ENCODE results near the gene MAPK11. TPM values are rescaled to one million over a fixed set of nuclear protein-coding genes. Genes with fewer than 3 reads are reported as not detected.
"Not testable (repeated sequence)": the region's sequence is repeated elsewhere in the genome, so short reads cannot be mapped to it uniquely, and the experiment has no call there.

The MAPK11 gene
- polyA plus RNA-seq, 4 donors = 6.0 to 9.7 (median 7.9) TPM

- DNase-seq (ENCODE audit: low read depth in 4 of 4, low spot score in 3 of 4) = no peak
Observed at GRCh38 chr22:50278956-50279619, 8.9 kb upstream of the MAPK11 start.

DNA sequence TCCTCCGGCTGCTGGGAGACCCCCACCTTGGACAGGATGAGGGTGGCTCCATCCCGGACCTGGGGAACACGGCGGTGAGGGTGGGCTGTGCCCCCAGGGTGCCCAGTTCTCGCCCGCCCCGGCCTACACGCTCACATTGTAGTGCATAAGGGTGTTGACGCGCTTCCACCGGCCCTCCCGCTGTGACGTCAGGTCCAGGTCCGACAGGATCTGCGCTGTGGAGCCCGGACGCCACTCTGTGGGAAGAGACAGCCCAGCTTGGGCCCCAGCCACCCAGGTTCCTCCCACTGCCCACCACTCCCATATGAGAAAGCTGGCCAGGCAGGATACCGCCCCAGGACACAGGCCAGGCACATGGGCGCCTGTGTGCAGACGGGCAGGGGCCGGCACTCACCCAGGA, 8.3 kb upstream of the MAPK11 start:
- no peak for DNase-seq (ENCODE audit: low read depth in 4 of 4, low spot score in 3 of 4)

- no peak for DNase-seq (ENCODE audit: low read depth in 4 of 4, low spot score in 3 of 4)
Observed at GRCh38 chr22:50277761-50278160, 7.6 kb upstream of the MAPK11 start.

- DNase-seq (ENCODE audit: low read depth in 4 of 4, low spot score in 3 of 4) = no peak
Observed at GRCh38 chr22:50276143-50276542, 6.0 kb upstream of the MAPK11 start.

GRCh38 chr22:50275181-50276055, 5.2 kb upstream of the MAPK11 start:
- DNase-seq (ENCODE audit: low read depth in 4 of 4, low spot score in 3 of 4) = no peak

DNA sequence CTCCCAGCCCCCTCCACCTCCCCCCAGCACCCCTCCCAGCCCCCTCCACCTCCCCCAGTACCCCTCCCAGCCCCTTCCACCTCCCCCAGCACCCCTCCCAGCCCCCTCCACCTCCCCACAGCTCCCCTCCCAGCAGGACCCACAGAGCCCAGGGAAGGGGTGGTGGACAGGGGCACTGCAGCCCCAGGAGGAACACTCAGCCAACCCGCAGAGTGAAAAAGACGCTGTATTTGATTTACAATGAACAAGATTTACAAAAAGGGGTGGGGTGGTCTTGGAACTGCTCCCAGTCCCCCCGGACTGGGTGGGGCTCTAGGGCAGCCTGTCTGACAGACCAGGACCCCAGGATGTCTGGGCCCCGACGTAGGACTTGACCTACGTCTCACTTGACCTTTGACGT, 4.6 kb upstream of the MAPK11 start:
- DNase-seq (ENCODE audit: low read depth in 4 of 4, low spot score in 3 of 4) = no peak

- no peak for DNase-seq (ENCODE audit: low read depth in 4 of 4, low spot score in 3 of 4)
Observed at GRCh38 chr22:50274311-50274710, 4.1 kb upstream of the MAPK11 start.

GRCh38 chr22:50273781-50274180, 3.6 kb upstream of the MAPK11 start:
- DNase-seq (ENCODE audit: low read depth in 4 of 4, low spot score in 3 of 4) = not testable (repeated sequence)

DNA sequence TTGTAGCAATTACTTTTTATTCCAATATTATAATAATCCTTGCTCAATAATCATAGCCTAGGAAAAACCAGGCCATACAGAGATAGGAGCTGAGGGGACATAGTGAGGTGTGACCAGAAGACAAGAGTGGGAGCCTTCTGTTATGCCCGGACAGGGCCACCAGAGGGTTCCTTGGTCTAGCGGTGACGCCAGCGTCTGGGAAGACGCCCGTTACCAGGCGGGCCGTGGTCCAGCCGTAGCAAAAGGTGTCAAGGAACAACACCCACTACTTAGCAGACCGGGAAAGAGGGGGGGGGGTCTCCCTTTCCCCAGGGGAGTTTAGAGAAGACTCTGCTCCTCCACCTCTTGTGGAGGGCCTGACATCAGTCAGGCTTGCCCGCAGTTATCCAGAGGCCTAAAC, 3.2 kb upstream of the MAPK11 start:
- DNase-seq (ENCODE audit: low read depth in 4 of 4, low spot score in 3 of 4) = not testable (repeated sequence)

GRCh38 chr22:50272044-50272802, 2.0 kb upstream of the MAPK11 start:
- DNase-seq (ENCODE audit: low read depth in 4 of 4, low spot score in 3 of 4) = no peak

DNA sequence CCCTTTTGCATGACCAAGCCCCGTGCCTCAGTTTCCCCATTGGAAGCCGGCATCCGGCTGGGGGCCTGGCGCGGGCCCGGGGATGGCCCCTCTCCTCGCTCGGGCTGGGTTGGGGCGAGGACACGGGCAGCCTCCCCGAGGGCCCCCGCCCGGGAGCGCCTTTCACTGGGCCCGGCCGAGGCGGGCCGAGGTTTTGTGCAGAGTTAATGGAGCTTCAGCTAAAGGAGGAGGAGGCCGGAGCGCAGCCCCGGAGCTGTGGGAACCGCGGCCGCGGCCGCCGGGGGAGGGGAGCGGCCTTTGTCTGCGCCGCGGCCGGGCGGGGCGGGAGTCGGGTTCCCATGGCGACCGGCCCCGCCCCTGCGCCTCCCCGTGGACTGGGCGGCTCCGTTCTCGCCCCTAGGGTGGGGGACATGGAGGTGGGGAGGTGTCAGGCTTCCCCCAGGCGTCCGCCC, 1.4 kb upstream of the MAPK11 start:
- no peak for DNase-seq (ENCODE audit: low read depth in 4 of 4, low spot score in 3 of 4)

GRCh38 chr22:50270666-50271394, 650 bp upstream of the MAPK11 start:
- no peak for DNase-seq (ENCODE audit: low read depth in 4 of 4, low spot score in 3 of 4)

DNA sequence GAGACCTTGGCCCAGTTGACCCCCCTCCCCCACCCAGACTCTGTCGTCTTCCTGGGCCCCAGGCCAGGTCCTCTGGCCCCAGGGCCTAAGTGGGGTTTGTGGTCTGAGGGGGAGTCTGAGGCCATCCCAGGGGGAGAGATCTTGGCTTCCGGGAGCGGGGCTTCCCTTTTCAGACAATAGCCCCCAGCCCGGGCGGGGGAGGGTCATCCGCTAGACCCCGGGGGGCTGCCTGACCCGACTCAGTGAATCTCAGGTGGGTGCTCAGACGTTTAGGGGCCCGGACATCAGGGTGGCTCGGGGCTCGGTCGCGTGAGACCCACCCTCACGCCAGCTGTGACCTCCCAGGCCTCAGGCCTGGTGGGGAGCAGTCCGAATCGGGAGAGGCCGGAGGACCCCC, 609 bp downstream of the MAPK11 start:
- no peak for DNase-seq (ENCODE audit: low read depth in 4 of 4, low spot score in 3 of 4)

- DNase-seq (ENCODE audit: low read depth in 4 of 4, low spot score in 3 of 4) = no peak
Observed at GRCh38 chr22:50268655-50269113, 1.5 kb downstream of the MAPK11 start.

DNA sequence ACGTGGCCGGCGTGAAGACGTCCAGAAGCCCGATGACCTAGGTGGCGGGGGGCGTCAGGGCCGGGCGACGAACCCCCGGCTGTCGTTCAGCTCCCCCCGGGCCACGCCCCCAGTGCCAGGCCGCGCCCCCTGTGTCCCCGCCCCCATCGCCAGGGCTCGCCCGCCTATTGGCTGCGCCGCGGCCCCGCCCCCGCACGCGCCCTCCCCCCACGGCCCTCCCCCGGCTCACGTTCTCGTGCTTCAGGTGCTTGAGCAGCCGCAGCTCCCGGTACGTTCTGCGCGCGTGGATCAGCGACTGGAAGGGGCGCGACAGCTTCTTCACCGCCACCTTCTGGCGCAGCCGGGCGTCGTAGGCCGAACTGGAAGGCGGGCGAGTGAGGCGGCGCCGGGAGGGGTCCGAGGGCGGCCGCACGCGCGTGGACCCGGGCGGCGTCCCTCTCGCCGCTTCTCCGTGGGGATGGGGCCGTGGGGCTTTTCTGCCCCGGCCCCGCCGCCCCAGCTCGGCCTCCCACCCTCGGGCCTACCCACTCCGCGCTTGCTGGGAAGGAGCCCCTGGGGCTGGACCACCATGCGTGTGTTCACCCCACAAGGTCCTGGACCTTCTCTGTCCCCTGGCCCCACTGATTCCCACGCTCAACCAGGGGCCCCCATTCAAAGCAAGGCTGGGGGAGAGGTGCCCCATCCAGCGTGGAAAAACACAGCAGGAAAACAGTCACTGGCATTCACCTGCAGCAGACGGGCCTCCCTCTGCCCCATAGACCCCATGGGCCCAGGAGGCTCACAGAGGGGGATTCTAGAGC, 2.4 kb downstream of the MAPK11 start:
- DNase-seq (ENCODE audit: low read depth in 4 of 4, low spot score in 3 of 4) = no peak

- no peak for DNase-seq (ENCODE audit: low read depth in 4 of 4, low spot score in 3 of 4)
Observed at GRCh38 chr22:50266994-50267393, 3.2 kb downstream of the MAPK11 start.

DNA sequence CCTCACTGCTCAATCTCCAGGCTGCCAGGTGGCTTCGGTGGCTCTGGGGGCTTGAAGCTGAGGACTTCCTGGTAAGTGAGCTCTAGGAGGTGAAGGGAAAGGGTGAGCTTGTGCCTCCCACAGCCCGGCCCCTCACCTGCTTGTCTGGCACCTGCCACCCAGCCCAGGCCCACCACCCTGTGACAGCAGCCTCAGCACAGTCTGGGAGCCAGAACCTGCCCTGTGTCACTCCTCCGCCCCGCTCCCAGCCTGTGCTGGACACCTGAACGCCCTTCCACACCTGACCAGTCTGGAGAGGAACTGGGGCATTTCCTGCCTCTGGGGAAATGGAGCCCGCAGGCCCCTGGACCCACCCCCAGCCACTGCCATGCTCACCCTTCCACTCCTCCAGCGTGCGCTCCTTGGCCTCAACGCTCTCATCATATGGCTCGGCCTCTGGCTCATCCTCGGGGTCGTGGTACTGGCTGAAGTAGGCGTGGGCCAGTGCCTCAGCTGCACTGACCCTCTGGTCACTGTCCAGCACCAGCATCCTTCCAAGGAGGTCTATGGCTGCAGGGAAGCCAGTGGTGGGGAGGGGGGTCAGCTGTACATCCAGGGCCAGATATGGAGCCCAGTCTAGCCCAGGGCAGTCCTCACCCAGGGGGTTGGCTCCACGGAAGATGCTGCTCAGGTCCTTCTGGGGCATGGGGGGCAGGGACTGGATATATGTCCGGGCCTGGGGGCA, 5.1 kb downstream of the MAPK11 start:
- DNase-seq (ENCODE audit: low read depth in 4 of 4, low spot score in 3 of 4) = no peak

DNA sequence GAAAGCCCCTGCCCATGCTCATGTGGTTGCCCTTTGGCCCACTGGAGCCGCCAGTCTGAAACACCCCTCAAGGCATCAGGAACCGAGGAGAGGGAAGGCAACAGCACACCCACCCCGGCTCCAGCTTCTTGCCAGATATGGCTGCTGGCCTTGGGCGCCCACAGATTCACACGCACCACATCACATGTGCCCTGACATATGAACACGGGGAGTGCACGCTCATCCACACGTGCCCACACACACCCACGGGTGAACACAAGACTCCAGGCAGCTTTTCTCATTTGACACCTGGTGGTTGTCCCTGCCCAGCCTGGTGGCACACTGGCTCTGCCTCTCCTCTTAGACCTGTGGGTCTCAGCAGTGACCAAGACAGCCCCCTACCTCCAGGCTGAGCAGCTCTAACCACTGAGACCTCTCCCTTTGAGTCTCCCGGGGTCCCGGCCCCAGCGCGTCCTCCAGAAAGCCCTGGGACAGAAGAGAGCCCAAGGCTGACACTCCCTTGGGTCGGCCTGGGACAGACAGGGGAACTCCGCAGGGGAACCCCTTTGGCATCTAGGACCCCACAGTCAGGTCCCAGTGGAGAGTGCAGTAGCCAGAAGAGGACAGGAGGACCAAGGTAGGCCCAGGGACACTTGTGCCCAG, 6.0 kb downstream of the MAPK11 start:
- no peak for DNase-seq (ENCODE audit: low read depth in 4 of 4, low spot score in 3 of 4)

Data from left renal pelvis (tissue), 4 donors.